ENCODE data around the gene CCNH. TPM values are rescaled to one million over a fixed set of nuclear protein-coding genes. Genes with fewer than 3 reads are reported as not detected.

CCNH gene
- total RNA-seq, 1 experiment from 2014 or later, result 125 TPM

DNA sequence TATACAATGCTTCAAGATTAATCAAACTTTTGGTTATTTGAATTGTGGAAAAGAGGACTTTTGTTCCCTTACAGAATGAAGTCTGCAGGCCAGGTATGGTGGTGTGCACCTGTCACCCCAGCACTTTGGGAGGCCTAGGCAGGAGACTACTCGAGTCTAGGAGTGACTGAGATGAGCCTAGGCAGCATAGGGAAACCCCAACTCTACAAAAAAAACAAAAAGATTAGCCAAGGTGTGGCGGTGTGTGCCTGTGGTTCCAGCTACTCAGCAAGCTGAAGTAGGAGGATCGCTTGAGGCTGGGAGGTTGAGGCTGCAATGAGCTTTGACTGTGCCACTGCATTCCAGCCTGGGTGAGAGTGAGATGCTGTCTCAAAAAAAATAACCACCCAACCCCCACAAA, 9.3 kb downstream of the CCNH start:
- no peak for DNase-seq (ENCODE audit: low read depth)

DNA sequence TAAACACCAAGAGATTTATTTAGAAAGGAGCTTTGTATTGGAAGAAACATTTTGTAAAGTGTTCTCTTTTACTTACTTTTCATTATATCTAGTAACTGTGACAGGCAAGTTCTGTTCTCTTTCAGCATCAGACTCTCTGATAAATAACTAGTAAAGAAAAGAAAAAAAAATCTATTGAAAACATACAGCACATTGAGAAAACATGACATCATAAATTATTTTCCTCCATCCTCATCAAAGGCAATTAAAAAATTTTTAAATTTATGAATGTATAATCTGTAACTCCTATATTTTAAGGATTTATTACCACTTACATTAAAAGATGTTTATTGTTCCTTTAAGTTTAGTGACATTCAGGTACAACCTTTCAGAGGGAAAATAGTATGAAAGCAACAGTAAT, 11.1 kb downstream of the CCNH start:
- no peak for DNase-seq (ENCODE audit: low read depth)

DNA sequence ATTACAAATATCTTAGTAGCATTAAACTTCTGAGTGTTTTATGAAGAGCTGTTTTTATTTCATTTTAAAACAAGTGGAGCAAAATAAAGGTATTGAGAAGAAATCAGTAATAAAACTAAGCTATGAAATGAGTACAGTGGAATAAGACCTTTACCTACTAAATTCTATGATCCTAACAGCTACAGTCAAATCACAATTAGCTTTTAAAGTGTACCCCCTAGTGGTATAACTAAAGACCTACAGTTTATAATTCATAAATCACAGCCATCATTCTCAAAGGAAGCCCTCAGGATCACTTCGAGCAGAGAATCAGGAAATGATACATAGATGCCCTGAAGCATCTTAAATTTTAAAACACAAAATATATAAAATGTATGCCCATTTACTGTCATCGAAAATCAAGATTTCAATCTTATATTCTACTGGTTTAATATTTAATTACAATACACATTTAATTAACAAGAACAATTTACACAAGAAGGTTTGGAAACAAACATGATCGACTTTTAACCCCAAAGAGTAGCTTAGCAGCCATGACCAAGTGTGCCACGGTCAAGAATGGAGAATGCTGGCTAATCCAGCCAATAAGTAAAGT, 12.3 kb downstream of the CCNH start:
- no peak for DNase-seq (ENCODE audit: low read depth)

DNA sequence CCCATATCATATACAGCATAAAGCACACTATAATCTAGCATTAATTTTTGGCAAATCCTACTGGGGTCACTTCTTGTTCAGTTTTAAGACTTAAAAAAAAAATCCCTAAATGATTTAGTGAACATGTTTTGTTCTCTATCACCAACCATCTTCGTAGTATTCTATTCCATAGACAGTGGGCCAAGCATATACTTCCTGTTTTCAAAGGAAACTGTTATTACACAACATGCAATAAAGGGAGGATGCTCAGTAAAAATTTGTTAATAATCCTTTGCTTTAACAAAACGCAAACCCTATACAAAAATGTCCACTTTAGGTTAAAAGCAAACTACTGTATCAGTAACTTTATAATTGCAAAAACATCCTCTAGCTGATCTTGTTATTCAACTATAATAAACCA, 13.0 kb downstream of the CCNH start:
- no peak for DNase-seq (ENCODE audit: low read depth)

DNA sequence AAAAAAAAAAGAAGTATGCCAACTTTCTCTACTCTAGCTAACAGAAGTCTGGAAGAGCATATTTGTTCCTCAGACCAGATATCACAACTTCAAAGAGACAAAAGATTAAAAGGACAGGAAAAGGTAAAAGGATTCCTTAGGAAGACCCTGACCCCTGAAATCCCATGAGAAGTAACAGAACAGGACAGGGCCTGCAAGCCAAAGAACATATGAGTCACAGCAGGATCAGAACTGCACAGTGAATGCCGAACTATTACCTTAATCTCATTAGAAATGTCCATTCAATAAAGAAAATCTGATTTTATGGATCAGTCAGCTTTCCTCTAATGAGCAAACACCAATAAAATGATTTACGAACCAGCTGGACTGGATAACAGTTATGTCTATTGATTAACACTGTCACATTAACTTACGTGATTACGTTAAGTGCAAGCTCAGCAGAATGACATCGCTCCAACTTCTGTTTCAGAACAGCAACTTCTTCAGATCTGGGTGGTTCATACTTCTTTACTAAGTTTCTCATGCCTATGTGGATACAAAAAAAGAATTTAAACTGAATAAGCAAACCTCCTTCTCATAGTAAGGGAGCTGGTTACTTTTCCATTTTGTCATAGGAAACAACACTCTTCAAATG, 13.6 kb downstream of the CCNH start:
- no peak for DNase-seq (ENCODE audit: low read depth)

DNA sequence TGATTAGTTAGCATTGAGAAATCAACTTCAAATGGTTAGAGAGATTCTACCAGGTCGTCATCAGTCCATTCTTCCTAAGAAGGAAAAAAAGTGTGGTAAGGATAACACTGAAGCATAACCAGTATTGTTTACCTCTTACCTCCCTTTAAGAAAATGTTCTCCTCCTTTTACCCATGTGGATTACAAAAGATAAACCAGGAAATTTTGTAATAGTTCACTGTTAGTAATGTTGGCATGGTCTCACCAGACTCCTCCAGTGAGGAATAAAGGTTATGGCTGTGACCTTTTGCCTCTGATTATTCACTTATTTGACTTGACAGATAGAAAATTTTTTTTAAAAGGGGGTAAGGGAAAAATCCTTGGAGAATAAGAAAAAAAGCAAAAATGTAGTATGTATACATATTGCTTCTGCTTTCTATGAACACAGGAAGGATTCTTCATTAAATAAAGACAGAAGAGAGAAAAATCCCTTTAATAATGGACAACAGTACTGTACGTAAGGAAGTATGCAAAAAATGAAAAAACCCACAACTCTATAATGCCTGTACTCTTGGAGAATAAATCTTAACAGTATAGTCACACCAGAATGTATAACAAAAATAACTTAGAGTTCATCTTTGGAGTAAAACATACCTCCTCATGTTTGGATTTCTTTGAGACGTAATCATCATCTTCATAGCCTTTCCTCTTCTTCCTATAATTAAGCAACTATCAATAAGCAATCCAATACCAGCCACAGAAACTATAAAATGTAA, 18.1 kb downstream of the CCNH start:
- peak; percentile 9 for DNase-seq (ENCODE audit: low read depth)

DNA sequence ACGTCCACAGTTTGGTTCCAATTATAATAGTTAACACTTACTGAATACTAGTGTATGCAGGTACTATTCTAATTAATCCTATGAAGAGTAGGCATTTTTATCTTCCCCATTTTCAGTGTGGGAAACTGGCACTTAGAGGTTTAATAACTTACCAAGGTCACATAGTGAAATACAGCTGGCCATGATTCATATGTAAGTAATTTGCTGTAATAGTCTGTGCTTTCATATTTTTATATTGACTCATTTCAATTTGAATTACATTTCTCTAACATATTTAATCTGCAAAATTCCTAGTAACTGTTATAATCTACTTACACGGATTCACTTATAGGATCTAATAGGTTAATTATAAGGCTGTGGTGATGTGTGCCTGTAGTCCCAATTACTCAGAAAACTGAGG, 19.4 kb downstream of the CCNH start:
- DNase-seq (ENCODE audit: low read depth), result peak; percentile 60

DNA sequence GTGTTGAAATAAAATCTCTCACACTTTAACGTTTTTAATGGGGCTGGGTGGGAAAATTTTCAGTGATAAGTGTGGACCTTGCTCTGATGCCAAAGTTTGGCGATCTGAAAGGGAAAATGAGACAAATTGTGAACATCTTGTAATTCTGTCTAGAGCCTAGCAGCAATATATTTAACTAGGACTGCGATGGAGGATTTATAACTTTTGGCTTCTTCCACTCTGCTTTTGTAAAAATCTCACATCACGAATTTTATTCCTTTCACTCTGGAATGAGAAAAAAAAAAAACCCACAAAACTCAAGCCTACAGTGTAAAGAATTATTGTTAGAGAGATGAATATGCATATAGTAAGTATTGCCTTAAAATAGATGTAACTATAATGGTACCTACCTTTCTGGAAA, 19.9 kb downstream of the CCNH start:
- DNase-seq (ENCODE audit: low read depth), result no peak

- DNase-seq (ENCODE audit: low read depth), result no peak
Observed at GRCh38 chr5:87392170-87392569, 20.6 kb downstream of the CCNH start.

- no peak for DNase-seq (ENCODE audit: low read depth)
Observed at GRCh38 chr5:87390576-87391199, 22.0 kb downstream of the CCNH start.

DNA sequence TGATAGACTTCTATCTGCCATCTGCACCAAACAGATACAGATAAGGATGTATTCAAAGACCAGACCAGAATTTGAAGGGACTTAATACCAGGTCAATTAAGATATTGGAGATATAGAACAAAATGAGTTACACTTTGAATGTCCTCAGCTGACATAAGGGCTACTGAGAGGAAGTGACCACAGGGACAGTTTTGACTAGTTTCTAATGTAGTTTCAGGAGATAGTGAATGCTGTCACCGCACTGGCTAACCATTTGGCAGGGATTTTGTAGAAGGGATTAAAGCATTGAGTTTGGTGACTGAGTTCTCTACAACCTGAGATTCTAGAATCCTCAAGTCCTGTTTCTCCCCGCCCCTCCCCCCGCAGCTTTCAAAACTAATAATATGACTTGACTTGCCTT, 22.7 kb downstream of the CCNH start:
- no peak for DNase-seq (ENCODE audit: low read depth)

- DNase-seq (ENCODE audit: low read depth), result no peak
Observed at GRCh38 chr5:87389296-87390034, 23.3 kb downstream of the CCNH start.

DNA sequence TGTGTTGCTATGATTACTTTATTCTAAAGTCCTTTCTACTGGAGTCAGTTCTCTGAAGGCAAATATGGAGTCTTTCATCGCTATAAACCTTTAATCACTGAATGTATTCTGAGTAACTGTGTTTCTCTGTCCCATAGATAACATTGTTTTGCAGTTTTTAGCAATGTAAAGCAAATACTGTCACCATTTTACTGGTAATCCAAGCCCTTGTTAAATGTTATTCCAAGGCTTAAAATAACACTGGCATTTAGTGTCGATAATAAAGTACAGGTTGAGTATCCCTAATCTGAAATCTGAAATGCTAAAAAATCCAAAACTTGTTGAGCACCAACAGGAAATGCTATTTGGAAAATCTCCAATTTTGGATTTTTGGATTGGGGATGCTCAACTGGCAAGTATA, 24.6 kb downstream of the CCNH start:
- DNase-seq (ENCODE audit: low read depth), result no peak

DNA sequence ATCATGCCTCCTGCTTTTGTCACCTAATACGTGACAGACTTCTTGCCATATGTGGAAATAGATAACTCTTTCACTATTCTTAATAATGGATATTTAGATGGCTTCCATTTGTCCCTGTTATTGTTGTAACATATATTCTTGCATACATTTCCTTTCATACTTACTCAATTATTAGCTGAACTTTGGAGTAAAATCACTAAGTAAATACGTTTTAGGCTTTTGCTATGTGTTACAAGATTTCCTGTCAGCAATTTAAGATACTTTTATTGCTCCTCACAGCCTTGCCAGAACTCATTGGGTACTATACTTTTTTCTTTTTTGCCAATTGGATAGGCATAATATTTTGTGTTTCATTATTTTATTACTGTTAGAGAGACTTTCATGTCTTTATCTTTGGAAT, 26.9 kb downstream of the CCNH start:
- DNase-seq (ENCODE audit: low read depth), result no peak

DNA sequence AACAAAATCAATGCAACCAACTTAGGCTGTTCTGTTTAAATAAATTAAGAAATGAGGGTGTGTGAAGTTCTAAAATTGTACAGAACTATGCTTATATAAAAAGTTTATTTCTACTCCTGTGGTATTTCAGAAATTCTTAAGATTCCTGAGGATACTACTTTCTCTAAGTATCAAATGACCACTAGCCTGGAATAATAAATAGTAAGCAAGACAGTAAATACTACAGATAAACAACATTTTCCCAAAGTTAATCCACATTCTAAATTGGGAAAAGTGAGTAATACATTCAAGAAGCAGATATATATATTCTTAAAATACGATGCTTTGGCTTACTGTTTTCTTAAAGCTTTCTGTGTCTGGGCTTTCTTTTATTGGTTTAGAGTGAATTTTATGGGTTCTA, 29.5 kb downstream of the CCNH start:
- no peak for DNase-seq (ENCODE audit: low read depth)

DNA sequence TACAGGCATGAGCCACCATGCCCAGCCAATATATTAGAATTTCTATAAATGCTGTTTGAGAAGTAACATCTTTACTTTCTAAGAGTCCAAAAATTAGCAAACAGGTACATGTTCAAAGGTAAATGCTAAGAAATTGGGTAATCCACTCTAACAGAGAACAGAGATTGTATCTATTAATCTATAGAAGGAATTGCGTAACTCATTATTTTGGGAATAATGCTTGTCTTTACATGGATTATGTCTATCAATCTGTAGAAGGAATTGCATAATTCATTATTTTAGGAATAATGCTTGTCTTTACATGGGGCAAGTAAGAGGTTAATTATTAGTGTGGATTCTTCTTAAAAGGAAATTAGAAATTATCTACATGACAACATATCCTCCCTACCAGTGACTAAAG, 30.5 kb downstream of the CCNH start:
- no peak for DNase-seq (ENCODE audit: low read depth)

DNA sequence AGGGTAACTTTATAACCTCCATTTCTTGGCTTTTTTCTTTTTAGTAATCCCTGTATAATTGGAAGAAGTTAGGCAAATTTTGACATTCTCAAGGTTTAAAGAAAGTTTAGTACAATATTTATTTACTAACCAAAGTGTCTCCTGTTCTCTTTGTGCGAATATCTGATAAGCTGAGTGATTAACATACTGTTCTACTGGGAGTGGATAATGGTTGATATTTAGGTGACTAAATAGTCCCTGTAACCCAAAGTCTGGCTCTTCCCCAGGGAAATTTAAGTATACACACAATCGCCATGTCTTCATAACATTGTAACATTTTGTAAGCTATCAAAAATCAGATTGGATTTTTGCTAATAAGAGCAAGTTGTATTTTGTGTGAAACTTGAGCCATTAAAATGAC, 40.0 kb downstream of the CCNH start:
- DNase-seq (ENCODE audit: low read depth), result no peak

GRCh38 chr5:87369431-87369830, 43.3 kb downstream of the CCNH start:
- DNase-seq (ENCODE audit: low read depth), result no peak

DNA sequence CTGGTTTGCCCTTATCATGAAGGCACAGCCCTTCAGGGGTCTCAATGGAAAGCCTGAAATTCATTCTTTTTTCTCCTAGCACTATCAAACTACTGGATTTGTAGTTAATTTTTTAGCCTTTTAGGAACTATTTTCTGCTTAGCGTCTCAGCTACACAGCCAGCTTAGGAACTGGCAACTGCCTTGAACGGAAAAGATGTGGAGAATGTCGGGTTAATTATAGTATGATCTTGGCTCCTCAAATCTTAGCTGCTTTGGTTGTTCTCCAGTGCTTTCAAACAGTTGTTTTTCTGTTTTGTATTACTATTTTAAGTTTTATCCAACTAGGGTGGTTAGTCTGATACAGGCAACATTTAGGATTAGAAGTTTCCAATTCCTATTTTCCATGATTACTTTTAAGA, 44.1 kb downstream of the CCNH start:
- DNase-seq (ENCODE audit: low read depth), result no peak

DNA sequence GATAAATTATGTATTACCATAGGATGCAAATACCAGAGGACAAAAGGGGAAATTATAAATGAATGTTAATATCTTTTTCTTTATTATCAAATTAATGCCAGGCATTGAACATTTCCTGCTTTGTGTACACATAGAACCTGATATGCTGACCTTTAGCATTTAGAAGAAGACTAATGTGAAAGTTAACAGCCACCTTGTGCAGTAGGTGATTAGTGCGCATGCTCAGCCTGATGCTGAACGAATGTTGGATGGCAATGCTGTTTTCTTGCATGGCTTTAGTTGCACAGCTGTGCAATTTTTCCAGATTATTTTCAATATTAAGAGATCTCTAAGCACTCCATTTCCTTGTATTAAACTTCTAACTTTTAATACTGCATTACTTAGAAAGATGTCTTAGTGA, 45.5 kb downstream of the CCNH start:
- DNase-seq (ENCODE audit: low read depth), result no peak

- DNase-seq (ENCODE audit: low read depth), result no peak
Observed at GRCh38 chr5:87361536-87362213, 51.1 kb downstream of the CCNH start.

GRCh38 chr5:87361031-87361445, 51.7 kb downstream of the CCNH start:
- DNase-seq (ENCODE audit: low read depth), result no peak
